Uterus (tissue), 2 donors: ENCODE measurements around the gene MACC1.

Source experiments
- CTCF ChIP-seq, 4 experiments: fragments of 200-600 bp in 2 of 4; fragments of 450-650 bp in 2 of 4; sonication (generic) in 2 of 4; IDR thresholded peaks; one replicate each; pipeline ENCODE4 v1.5.1; 2016 to 2019; ENCODE audit warnings: antibody characterized with exemption in 4 of 4, mild to moderate bottlenecking in 2 of 4, moderate library complexity in 1 of 4
- POLR2A ChIP-seq, 2 donors: fragments of 450-650 bp; IDR thresholded peaks; one replicate each; pipeline ENCODE4 v1.6.1; 2016; ENCODE audit warnings: antibody characterized with exemption in 2 of 2, mild to moderate bottlenecking in 1 of 2, moderate library complexity in 1 of 2

- TF ChIP-seq CTCF (IDR thresholded peaks at IDR 0.05) (no peak), POLR2A (IDR thresholded peaks at IDR 0.05) (no peak)
These were observed 95.8 kb downstream of the MACC1 start for GRCh38 chr7:20121404-20121803.
